Measurements from ENCODE around the gene HNRNPD. TPM values are rescaled to one million over a fixed set of nuclear protein-coding genes. Genes with fewer than 3 reads are reported as not detected.

Gene HNRNPD
- total and polyA plus RNA-seq, 10 of the 15 experiments (the other 5 are each of a cell fraction or from before 2014, with no cell fraction given): 76.6 to 882 (median 265) TPM

DNA sequence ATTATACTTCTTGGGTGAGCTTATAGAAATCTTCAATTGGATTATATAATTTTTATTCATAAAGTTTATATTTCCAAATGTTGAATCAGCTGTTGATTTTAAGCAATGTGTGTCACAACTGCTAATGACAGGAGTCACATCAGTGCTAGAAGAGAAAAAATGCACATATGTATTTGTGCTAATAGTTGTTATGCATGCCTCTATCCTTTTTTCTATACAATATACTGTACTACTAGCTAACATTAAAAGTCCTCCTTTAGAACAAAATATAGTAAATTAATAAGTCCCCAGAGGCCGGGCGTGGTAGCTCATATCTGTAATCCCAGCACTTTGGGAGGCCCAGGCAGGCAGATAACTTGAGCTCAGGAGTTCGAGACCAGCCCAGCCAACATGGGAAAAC is 23.7 kb upstream of the HNRNPD start (continued):
- TF ChIP-seq, protein P1, sequence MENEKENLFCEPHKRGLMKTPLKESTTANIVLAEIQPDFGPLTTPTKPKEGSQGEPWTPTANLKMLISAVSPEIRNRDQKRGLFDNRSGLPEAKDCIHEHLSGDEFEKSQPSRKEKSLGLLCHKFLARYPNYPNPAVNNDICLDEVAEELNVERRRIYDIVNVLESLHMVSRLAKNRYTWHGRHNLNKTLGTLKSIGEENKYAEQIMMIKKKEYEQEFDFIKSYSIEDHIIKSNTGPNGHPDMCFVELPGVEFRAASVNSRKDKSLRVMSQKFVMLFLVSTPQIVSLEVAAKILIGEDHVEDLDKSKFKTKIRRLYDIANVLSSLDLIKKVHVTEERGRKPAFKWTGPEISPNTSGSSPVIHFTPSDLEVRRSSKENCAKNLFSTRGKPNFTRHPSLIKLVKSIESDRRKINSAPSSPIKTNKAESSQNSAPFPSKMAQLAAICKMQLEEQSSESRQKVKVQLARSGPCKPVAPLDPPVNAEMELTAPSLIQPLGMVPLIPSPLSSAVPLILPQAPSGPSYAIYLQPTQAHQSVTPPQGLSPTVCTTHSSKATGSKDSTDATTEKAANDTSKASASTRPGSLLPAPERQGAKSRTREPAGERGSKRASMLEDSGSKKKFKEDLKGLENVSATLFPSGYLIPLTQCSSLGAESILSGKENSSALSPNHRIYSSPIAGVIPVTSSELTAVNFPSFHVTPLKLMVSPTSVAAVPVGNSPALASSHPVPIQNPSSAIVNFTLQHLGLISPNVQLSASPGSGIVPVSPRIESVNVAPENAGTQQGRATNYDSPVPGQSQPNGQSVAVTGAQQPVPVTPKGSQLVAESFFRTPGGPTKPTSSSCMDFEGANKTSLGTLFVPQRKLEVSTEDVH (IDR thresholded peaks at IDR 0.05; ENCODE audit: low read depth, partially characterized antibody): no peak
- TF ChIP-seq NBN (IDR thresholded peaks at IDR 0.05) (no peak), BRCA1 (IDR thresholded peaks at IDR 0.05; ENCODE audit: low read depth, low read length) (no peak), PAX5 (IDR thresholded peaks at IDR 0.05; ENCODE audit: borderline replicate concordance, low read depth, low read length) (no peak), ZBED1 (IDR thresholded peaks at IDR 0.05; ENCODE audit: borderline replicate concordance) (no peak), BMI1 (IDR thresholded peaks at IDR 0.05; ENCODE audit: borderline replicate concordance) (no peak), SRF (IDR thresholded peaks at IDR 0.05; ENCODE audit: low read depth in 2 of 2, low read length in 2 of 2) (no peak)
- TF ChIP-seq, protein P2, sequence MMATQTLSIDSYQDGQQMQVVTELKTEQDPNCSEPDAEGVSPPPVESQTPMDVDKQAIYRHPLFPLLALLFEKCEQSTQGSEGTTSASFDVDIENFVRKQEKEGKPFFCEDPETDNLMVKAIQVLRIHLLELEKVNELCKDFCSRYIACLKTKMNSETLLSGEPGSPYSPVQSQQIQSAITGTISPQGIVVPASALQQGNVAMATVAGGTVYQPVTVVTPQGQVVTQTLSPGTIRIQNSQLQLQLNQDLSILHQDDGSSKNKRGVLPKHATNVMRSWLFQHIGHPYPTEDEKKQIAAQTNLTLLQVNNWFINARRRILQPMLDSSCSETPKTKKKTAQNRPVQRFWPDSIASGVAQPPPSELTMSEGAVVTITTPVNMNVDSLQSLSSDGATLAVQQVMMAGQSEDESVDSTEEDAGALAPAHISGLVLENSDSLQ (IDR thresholded peaks at IDR 0.05): no peak

DNA sequence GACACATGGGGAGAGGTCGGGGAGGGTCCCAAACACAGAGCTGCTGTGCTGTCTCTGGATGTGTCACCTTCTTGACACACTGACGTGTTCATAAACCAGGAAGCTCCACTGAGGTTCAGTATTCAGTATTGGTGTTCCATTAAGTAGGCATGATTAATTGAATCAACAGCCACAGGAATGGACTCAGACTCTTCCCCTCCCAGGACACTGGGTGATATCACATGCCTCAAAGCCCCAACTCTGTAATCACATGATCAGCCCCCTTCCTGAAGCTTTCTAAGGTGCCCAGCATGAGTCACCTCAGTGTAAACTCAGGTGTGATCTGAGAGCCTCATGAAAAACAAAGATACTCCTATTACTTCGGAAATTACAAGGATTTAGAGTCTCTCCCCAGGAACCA is 21.1 kb upstream of the HNRNPD start:
- Histone ChIP-seq H3K4me2 (ENCODE audit: control insufficient read depth, insufficient read depth) (no peak overlapping the region), H3K4me3 (no peak overlapping the region), H3K27me3 (replicated peaks in 1 of 2; ENCODE audit: control insufficient read depth in 2 of 2, insufficient read depth in 2 of 2, low read length in 1 of 2) (no peaks in the 10 kb centered on the region), H3K79me2 (ENCODE audit: control insufficient read depth, insufficient read depth, low read length) (no peaks in the 10 kb centered on the region), H3K4me1 (ENCODE audit: control insufficient read depth, insufficient read depth, low read length) (no peaks in the 10 kb centered on the region), H3K9me3 (replicated peaks; ENCODE audit: control insufficient read depth, insufficient read depth, low read length) (no peaks in the 10 kb centered on the region), H3K27ac (ENCODE audit: control insufficient read depth, insufficient read depth) (no peak overlapping the region), H3K36me3 (ENCODE audit: control insufficient read depth in 2 of 2, insufficient read depth in 2 of 2, low read length in 1 of 2) (no peaks in the 10 kb centered on the region), H4K20me1 (ENCODE audit: control insufficient read depth, insufficient read depth) (no peaks in the 10 kb centered on the region), H2AFZ (ENCODE audit: control insufficient read depth, low read depth, low read length) (no peak overlapping the region), H3K9ac (ENCODE audit: control insufficient read depth, insufficient read depth, low read length) (no peak overlapping the region)
- intact Hi-C loops (cut with micrococcal nuclease; ENCODE audit: unreplicated experiment): no loop called here
- FAIRE-seq (no peak), DNase-seq (ENCODE audit: low read depth, low spot score) (no peak), ATAC-seq (no peak)
- ChIA-PET SMC1A (ENCODE audit: uncharacterized antibody, unreplicated experiment) (interaction anchor here (1.2 kb wide), 1 partner anchor 22 kb away, joined by 3 read pairs; no protein-coding TSS in a partner anchor), RAD21 (ENCODE audit: unreplicated experiment) (no interaction called here), POLR2A (no interaction called here), CTCF (interaction anchor here (0.6 kb wide), 1 partner anchor 15 kb away, joined by 3 read pairs; no protein-coding TSS in a partner anchor)
- WGBS (ENCODE audit: insufficient coverage, insufficient replicate concordance, low lambda C conversion rate, missing lambda C conversion rate): 4% methylated on average over 3 of the region's 3 CpGs
- no TSS peak for BruUV-seq (replicated peaks)
- in situ Hi-C loops (cut with MboI): no loop called here
- no peak for TF ChIP-seq ELK1 (IDR thresholded peaks at IDR 0.05; ENCODE audit: low read depth, low read length)
- no peak for TF ChIP-seq ZNF622 (IDR thresholded peaks at IDR 0.05)
- TF ChIP-seq CBFB (IDR thresholded peaks at IDR 0.05; ENCODE audit: low read depth): no peak
- no peak for TF ChIP-seq REST (IDR thresholded peaks at IDR 0.05; ENCODE audit: low read depth, low read length)
- no peak for TF ChIP-seq HDAC2 (IDR thresholded peaks at IDR 0.05)
- TF ChIP-seq BACH1 (IDR thresholded peaks at IDR 0.05; ENCODE audit: borderline replicate concordance): no peak
